Right renal pelvis (tissue), 4 donors: Measurements from ENCODE around the gene TUBB. TPM values are rescaled to one million over a fixed set of nuclear protein-coding genes. Genes with fewer than 3 reads are reported as not detected.
"Not testable (repeated sequence)": the region's sequence is repeated elsewhere in the genome, so short reads cannot be mapped to it uniquely, and the experiment has no call there.

Source experiments
- DNase-seq, 4 donors: peaks; one replicate each; pipeline ENCODE4 v3.0.0-alpha.2; 2013; ENCODE audit warnings: low read depth in 4 of 4, low spot score in 3 of 4, missing footprints in 1 of 4
- polyA plus RNA-seq, 4 donors: library from polyadenylated mRNA; unstranded; fragments of 120-200 nt; gene quantifications; one replicate each; pipeline ENCODE4 v1.2.1, GENCODE V29; 2013; ENCODE audit not compliant: insufficient read length in 4 of 4

Gene TUBB
- polyA plus RNA-seq, 4 donors: 1,131 to 1,274 (median 1,215) TPM

DNA sequence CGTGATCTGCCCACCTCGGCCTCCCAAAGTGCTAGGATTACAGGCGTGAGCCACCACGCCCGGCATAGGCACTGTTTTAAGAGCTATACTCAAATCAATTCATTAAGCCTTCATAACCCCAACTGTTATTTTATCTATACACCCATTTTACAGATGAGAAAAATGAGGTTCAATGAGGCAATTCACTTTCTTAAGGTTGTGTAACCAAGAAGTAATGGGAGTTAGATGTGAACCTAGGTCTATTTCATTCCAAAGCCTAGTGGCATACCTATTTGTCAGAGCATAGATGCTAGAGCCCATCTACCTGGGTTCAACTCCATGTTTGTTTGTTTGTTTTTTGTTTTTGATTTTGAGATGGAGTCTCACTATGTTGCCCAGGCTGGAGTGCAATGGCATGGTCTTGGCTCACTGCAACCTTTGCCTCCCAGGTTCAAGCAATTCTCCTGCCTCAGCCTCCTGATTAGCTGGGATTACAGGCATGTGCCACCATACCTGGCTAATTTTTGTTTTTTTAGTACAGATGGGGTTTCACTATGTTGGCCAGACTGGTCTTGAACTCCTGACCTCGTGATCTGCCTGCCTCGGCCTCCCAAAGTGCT lies 36.4 kb downstream of the TUBB start:
- not testable (repeated sequence) for DNase-seq

DNA sequence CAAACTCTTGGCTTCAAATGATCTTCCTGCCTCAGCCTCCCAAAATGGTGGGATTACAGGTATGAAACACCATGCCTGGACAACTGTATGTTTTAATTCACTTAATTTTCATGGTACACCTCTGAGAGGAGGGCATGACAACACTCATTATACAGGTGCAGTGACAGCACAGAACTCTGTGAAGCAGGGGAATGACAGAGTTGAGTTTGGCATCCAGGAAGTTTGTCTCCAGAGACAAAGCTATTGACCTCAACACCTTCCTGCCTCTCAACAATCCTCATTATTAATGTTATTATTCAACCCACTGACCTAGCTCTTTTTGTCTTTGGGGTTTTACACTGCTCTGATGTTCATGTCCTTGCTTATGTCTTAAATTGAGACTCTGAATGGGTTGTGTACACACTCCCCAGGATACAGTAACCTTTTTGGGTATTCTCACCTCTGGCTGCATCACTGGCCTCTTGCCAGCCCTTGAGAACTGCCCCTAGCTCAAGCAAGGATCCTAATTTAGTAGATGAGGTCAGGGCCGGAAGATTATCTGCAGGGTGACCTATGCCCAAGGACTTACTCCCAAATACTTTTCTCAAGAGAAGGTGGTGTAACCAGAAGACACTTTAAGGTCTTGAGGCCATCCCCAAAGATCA lies 37.2 kb downstream of the TUBB start:
- no peak for DNase-seq

DNA sequence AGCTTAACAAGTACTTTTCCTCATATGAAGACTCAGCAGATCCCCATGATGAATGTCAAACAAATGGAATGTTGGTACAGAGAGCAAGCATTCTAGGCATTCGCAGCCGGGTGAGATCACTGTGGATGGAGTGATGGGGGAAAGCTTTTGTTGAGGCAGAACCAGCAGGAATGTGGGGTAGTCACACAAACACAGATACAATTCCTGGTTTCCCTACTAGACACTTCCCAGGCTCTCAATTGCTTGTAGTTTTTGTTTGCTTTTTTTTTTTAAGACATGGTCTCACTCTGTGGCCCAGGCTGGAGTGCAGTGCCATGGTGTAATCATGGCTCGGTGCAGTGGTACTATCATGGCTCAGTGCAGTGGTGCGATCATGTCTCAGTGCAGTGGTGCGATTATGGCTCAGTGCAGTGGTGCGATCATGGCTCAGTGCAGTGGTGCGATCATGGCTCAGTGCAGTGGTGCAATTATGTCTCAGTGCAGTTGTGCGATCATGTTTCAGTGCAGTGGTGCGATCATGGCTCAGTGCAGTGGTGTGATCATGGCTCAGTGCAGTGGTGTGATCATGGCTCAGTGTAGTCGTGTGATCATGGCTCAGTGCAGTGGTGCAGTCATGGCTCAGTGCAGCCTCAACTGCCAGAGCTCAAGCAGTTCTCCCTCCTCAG lies 39.6 kb downstream of the TUBB start:
- no peak for DNase-seq

DNA sequence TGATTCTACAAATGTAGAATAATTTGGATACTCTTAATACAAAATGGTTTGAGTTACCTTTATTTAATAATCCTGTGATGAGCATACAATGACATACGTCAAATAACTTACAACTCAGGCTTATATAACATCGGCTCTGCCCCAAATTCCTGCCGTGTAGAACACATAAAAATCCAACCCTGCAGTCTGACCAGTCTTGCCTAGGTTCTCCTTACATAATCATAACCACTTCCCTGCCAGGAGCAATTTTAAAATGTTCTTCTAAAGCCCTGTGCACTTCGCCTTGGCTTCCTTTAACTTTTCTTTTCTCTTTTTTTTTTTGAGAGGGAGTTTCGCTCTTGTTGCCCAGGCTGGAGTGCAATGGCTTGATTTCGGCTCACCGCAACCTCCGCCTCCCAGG lies 40.4 kb downstream of the TUBB start:
- no peak for DNase-seq

DNA sequence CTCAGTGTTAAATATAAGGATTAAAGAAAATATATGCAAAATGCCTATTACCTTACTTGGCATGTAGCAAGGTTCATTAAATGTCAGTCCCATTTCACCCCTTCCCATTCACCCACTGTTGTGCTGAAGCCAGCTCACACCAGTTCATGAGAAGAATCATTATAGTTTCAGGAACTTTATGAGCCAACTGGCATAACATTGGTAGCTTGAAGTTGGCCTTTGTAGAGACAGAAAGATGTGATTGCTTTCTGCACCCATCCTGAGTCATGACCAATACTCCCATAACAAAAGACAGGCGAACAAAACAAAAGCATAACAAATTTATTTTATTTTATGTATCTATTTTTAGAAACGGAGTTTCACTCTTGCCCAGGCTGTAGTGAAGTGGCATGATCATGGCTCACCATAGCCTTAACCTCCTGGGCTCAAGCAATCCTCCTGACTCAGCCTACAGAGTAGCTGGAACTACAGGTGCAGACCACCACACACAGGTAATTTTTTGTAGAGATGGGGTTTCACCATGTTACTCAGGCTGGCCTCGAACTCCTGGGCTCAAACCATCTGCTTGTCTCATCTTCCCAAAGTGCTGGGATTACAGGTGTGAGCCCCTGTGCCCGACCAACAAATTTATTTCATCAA lies 41.8 kb downstream of the TUBB start:
- DNase-seq: no peak

DNA sequence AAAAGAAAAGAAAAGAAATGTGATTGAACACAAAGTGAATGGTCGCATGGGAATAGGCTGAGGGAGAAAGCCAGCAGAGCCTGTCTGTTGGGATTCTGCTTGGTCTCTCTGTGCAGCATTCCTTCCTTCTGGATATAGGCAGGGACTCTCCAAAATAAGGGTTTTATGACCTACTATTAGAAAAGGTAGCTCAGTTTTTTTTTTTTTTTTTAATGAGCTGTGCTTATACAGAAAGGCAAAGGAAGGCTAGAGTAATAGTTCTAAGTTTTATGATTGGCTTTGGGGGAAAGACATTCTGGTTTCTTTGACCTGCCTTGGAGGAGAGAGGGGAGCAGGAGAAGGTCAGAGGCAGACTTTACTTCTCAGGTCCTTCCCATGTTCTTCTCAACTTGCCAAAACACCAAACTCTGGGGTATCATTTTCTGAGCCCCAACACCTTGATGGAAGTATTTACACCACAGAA lies 43.0 kb downstream of the TUBB start:
- DNase-seq: no peak

DNA sequence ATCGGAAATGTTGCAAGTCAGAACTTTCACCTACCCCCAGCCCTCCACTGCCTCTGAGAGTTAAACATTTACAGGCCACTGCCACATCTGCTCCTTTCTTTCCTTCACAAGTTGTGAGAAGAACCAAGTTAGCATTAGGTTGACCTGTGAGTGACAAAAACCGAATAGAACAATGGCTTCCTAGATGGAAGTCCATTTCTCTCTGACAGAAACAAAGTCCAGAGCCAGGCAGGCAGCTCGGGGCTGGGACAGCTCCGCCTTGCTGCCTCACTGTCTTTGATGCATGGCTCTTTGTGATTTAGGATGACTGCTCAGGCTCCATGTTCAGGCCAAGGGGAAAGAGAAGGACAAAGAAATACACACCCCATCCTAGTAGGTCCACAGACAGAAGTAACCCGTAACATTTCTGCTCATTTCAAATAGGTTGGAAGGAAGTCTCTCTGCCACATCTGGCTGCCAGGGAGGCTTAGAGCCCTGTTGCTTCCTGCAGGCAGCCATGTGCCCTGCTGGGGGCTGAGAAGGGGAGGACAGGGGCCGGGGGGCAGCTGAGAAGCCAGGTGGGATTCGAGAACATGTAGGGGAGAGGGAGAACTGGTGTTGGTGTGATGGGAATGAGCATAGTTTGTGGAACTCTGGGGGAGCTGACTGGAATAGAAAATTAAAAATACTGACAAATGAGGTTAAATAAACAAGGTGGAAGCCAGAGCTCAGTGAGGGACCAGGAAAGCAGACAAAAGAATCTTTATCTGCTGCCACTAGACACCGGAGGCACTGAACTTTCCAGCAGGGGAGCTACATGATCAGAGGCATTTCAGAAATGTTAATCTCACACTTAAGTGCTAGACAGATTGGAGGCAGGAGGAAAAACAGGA lies 43.7 kb downstream of the TUBB start:
- DNase-seq: no peak

DNA sequence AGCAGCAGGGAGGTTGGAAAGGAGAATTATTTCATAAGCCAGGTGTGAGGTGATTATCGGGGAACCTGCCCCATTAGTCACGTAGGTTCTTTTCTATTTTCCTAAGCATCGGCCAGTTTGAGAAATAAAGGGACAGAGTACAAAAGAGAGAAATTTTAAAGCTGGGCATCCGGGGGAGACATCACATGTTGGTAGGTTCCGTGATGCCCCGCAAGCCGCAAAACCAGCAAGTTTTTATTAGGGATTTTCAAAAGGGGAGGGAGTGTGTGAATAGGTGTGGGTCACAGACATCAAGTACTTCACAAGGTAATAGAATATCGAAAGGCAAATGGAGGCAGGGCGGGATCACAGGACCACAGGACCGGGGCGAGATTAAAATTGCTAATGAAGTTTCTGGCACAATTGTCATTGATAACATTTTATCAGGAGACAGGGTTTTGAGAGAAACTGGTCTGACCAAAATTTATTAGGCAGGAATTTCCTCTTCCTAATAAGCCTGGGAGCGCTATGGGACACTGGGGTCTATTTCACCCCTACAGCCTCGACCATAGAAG lies 44.4 kb downstream of the TUBB start:
- DNase-seq: not testable (repeated sequence)

DNA sequence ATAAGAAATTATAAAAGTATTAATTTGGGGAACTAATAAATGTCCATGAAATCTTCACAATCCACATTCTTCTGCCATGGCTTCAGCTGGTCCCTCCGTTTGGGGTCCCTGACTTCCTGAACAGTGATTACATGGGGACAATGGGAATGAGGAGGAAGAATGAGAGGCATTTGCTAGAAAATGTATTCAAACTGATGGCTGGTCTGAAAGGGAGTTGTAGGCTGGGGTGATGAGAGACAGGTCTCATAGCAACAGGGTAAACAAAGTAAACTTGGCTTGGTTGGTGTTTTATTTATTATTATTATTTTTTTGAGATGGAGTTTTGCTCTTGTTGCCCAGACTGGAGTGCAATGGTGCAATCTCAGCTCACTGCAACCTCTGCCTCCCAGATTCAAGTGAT lies 45.3 kb downstream of the TUBB start:
- not testable (repeated sequence) for DNase-seq

DNA sequence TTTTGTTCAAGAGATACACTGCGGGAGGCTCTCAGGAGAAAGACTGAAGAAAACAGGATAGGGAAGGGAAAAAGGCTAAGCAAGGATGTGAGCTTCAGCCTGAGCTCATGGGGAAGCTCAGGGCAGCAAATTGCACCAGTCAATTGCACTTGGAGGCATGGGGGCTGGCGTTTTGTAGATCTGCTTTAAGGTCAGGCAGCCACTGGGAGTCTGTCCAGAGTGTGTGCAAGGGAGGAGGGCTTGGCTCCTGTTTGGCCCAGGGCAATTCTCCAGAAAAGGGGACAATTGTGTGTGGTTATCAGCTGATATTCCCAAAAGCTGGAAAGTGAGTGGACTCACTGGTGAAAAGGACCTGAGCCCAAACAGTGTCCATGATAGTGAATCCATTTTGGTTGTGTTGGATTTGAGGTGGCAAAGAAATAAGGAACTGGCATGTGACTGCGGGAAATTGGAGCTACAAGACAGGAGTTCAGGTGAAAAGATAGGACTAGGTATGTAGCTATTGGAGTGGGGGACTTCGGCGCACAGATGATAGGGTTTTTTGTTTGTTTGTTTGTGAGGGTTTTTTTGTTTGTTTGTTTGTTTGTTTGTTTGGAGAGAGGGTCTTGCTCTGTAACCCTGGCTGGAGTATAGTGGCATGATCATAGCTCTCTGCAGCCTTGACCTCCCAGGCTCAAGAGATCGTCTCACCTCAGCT lies 46.5 kb downstream of the TUBB start:
- DNase-seq: no peak

DNA sequence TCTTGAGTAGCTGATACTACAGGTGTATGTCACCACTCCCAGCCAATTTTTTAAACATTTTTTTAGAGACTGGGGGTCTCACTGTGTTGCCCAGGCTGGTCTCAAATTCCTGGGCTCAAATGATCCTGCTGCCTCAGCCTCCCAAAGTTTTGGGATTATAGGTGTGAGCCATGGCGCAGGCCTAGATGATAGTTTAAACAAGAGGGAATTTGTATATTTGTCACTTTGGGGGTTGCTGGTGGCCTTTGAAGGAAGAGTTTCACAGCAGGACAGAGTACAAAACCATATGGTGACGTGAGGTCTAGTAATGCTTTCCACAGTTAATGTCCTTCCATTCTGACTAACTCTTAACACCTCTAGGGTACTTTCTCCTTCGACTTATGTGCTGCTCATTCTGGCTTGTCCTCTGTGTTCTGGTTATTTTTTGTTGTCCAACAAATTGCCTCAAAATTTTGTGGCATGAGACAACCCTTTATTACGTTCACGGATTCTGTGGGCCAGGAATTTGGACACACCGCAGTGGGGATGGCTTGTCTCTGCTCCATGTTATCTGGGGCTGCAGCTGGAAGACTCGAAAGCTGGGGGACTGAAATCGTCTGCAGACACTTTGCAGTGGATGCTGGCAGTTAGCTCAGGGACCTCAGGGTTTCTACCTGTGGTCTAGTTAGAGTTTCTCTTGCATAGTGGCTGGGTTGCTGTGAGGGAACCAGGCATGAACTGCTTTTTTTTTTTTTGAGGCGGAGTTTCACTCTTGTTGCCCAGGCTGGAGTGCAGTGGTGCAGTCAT lies 47.2 kb downstream of the TUBB start:
- DNase-seq: no peak

DNA sequence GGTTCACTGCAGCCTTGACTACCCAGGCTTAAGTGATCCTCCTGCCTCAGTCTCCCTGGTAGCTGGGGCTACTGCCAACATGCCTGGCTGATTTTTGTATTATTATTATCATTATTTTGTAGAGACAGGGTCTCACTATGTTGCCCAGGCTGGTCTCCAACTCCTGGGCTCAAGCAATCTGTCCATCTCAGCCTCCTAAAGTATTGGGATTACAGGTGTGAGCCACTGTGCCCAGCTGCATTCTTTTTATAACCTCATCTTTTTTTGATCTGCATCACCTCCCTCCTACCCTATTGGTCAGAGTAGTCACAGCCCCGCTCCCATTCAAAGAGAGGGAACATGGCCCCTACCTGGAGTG lies 47.8 kb downstream of the TUBB start:
- DNase-seq: no peak

DNA sequence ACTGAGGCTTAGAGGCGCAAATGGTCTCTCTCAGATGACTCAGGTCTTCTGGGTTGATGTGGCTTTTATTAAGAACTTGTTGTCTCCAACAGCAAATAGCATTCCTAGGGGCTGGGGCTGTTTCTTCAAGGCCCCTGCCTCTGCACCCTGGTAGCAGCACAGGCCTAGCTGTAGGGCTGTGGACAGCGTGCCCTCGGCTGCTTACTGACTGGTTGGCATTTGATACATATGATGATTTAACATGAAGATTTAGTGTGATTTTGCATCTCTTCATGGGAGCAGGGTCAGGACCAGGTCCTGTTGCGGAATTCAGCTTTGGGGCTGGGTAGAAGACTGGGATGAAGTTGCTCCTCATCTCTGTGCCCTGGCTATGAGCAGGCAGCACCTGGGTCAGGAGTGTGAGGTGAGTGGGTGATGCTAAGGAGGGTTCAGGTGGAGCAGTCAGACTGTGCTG lies 48.5 kb downstream of the TUBB start:
- no peak for DNase-seq

DNA sequence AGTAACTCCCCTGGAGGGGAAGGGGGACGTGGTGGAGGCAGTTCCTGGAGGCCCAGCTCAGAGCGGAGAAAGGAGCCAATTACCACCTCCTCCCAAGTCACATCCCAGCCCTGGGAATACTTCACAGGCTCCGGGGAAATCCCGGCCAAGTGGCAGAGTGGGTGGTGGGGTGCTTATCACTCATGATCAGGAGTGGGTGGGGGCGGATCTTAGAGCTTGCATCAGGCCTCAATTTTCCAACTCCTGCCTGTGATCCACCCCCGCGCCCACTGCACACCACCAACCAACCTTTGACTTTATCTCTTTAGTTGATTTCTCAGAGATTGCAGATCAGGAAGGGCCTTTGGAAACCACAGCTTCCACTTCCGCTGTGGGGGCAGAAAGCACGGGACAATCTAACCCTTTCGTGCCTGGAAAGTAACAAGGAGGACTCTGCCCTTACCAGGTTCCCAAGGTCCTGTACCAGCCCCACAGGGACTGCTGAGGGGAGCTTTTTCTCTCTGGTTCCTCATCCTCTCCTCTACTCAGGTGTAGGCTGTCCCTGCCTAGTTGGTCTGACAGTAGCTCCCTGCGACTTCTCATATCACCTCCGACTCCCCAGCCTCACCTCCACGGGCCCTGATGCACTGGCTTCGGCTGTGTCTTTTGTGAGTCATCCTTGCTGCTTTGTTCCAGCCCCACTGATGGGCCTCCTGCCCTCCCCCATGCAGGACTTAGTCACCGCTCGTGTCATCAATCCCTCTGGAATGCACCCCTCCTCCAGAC lies 49.1 kb downstream of the TUBB start:
- no peak for DNase-seq

DNA sequence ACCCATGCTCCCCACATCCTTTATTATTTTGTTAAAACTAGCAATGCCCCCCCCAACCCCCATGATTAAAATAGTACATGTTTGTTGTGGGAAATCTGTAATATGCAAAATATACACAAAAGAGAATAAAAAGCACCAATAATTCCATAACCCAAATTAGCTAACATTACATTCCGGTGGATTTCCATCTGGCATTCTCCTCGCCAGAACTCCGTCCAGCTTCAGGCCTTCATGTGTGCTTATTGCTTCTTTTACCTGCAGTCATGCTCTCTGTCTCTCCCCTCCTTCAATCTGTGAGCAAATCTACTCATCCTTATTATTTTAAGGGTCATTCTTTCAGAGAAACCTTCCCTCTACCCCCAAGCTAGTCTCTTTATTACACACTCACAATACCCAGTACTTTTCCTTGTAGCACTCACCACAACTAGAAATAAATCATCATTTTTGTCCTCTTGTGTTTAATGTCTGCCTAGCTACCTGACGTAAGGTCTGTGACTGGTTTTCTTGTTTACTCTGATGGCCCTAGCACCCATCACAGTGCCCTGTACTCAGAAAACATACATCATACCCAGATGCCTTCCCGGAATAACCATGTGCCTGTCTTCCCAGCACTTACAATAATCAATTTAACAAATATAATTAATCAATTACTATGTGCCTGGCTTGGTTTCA lies 49.8 kb downstream of the TUBB start:
- no peak for DNase-seq

DNA sequence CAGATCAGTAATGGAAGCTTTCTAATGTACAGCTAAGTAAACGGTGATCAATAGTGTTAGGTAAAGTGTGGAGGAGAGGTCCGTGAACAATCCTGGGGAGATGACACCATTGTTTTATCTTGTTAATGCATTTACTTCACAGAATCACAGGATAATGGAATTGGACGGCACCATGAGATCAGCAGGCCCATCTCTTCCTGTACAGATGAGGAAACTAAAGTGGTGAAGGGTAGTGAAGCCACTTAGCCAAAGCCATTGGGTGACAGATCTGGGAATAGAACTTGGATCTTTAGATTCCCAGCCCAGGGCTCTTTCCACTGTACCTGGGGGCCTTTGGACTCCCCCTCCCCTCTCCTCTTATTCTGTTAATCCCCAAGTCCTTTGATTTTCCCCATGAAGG lies 50.4 kb downstream of the TUBB start:
- no peak for DNase-seq

DNA sequence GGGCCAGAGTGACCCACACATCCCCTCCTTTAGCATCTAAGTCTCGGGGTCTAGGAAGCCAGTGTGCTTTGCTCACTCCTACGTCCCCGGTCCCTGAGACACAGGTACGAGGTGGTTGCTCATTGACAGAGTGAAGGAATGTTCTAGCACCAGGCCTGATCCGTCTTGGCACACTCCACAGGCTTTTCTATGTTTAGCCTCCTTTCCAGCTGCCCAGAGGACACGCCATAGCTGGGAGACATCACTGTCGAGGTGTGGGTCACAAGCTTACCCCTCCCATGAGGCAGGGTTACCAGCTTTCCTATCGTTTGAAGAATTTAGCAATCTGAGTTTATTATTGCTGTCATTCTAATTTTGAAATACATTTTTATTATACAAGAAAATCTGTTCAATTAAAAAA lies 54.5 kb downstream of the TUBB start:
- no peak for DNase-seq
